A673 (cell line): Measurements from ENCODE around the gene PSMB5.

Source experiments
- EZH2 ChIP-seq: fragments of 200-600 bp; sonication (generic); IDR thresholded peaks from 2 replicates; pipeline ENCODE4 v1.6.1; 2017; ENCODE audit warnings: borderline replicate concordance, low read depth, mild to moderate bottlenecking, mixed read lengths, antibody characterized with exemption, low read length; ENCODE audit not compliant: poor library complexity, severe bottlenecking
- TF ChIP-seq, protein P1 (sequence below): fragments of 300-800, 200-600 bp; sonication (generic); conservative IDR thresholded peaks from 2 replicates; pipeline ENCODE4 v1.5.1; 2017; ENCODE audit warnings: low read depth, mild to moderate bottlenecking, antibody characterized with exemption, low read length, moderate library complexity, mixed read lengths

DNA sequence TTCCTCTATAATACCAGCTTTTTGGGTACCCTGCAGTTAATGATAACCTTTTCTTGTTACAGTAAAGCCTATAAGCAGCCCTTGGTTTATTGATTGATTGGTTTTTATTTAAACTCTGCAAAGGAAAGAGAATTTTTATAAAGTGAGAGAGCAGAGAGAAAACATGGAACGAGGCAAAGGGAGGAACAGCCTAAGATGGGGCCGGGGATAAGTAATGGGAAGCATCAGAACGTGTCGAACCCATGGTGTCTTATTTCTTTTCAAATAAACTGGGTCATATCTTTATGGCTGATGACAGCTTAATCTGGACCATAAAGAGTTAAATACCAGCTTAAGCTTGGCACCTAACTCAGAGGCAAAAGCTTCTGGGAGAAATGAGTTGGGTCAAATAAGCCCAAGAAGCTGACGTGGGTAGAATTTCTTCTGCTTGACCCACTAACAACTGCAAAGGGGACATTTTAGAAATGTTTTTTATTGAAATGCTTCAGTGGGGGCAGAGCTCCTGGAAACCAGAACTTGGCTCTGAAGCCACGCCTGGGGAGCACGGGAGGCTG lies 12.7 kb downstream of the PSMB5 start:
- TF ChIP-seq, protein P1, sequence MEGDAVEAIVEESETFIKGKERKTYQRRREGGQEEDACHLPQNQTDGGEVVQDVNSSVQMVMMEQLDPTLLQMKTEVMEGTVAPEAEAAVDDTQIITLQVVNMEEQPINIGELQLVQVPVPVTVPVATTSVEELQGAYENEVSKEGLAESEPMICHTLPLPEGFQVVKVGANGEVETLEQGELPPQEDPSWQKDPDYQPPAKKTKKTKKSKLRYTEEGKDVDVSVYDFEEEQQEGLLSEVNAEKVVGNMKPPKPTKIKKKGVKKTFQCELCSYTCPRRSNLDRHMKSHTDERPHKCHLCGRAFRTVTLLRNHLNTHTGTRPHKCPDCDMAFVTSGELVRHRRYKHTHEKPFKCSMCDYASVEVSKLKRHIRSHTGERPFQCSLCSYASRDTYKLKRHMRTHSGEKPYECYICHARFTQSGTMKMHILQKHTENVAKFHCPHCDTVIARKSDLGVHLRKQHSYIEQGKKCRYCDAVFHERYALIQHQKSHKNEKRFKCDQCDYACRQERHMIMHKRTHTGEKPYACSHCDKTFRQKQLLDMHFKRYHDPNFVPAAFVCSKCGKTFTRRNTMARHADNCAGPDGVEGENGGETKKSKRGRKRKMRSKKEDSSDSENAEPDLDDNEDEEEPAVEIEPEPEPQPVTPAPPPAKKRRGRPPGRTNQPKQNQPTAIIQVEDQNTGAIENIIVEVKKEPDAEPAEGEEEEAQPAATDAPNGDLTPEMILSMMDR: no peak
- TF ChIP-seq EZH2: no peak
